Esophagus muscularis mucosa (tissue), 4 donors: ENCODE results near the gene USP31. TPM values are rescaled to one million over a fixed set of nuclear protein-coding genes. Genes with fewer than 3 reads are reported as not detected.

ENCODE experiments used
- DNase-seq: peaks from one replicate; pipeline ENCODE4 v3.0.0-alpha.2; 2017; ENCODE audit errors: extremely low spot score
- H3K27ac ChIP-seq, 4 donors: fragments of 200-600 bp; sonication (generic); replicated peaks in 1 of 4; 1 replicate in 3 of 4; 2 replicates in 1 of 4; pipeline ENCODE4 v1.5.1; 2016 to 2019; ENCODE audit warnings: mild to moderate bottlenecking in 1 of 4
- H3K27me3 ChIP-seq, 4 donors: fragments of 200-600 bp; sonication (generic); one replicate each; pipeline versions ENCODE4 v1.5.1 to v1.6.0; 2016 to 2019
- H3K36me3 ChIP-seq, 4 donors: fragments of 200-600 bp; sonication (generic); one replicate each; pipeline ENCODE4 v1.5.1; 2016 to 2019
- H3K4me1 ChIP-seq, 4 donors: fragments of 200-600 bp; sonication (generic); one replicate each; pipeline ENCODE4 v1.5.1; 2016 to 2019
- H3K4me3 ChIP-seq, 4 donors: fragments of 200-600 bp; sonication (generic); 1 replicate in 2 of 4; 2 replicates in 2 of 4; pipeline ENCODE4 v1.5.1; 2016 to 2019; ENCODE audit warnings: mild to moderate bottlenecking in 4 of 4, moderate library complexity in 1 of 4
- H3K9me3 ChIP-seq, 4 donors: fragments of 200-600 bp; sonication (generic); 1 replicate in 3 of 4; 2 replicates in 1 of 4; pipeline ENCODE4 v1.5.1; 2016 to 2019
- CTCF ChIP-seq, 3 experiments: fragments of 200-600 bp in 2 of 3; fragments of 450-650 bp in 1 of 3; sonication (generic) in 2 of 3; IDR thresholded peaks; one replicate each; pipeline ENCODE4 v1.5.1; 2017 to 2019; ENCODE audit warnings: antibody characterized with exemption in 3 of 3, mild to moderate bottlenecking in 2 of 3, moderate library complexity in 1 of 3
- EP300 ChIP-seq: sonication (generic); formaldehyde crosslinking; IDR thresholded peaks from one replicate; pipeline ENCODE4 v1.6.1; 2017; ENCODE audit warnings: antibody characterized with exemption
- POLR2A ChIP-seq: fragments of 450-650 bp; IDR thresholded peaks from one replicate; pipeline ENCODE4 v1.6.1; 2017; ENCODE audit warnings: antibody characterized with exemption, moderate library complexity, mild to moderate bottlenecking, low read depth
- POLR2AphosphoS5 ChIP-seq, 2 donors: sonication (generic); formaldehyde crosslinking; IDR thresholded peaks; one replicate each; pipeline ENCODE4 v1.6.1; 2017; ENCODE audit warnings: antibody characterized with exemption in 2 of 2
- WGBS: methylation state at CpG from one replicate; pipeline ENCODE4 v1.1.5; 2018; 5-methylcytosine and 5-hydroxymethylcytosine counted together
- intact Hi-C: fragments of 100-400 bp; cut with DNase I; formaldehyde crosslinking; loops from one replicate; pipeline ENCODE4 v1.15.1; 2023
- total RNA-seq, 4 donors: library from RNA; depleted of rRNA; stranded (reverse); fragments of >200 nt; gene quantifications; one replicate each; pipeline versions ENCODE4 v1.1.0 to v1.2.1, GENCODE V29; 2016

The USP31 gene
- total RNA-seq, 4 donors from 2014 or later: 18.9 to 29.1 (median 23.3) TPM

GRCh38 chr16:23081675-23082119 is 67.6 kb downstream of the USP31 start:
- WGBS: 67% methylated on average over 6 of the region's 6 CpGs
- DNase-seq: no peak
- Histone ChIP-seq H3K4me1 (peaks cover 0 to 3% (median 0%) of the 10 kb centered on the region in 4 donors), H3K27ac (no peak overlapping the region), H3K27me3 (no peaks in the 10 kb centered on the region), H3K4me3 (no peak overlapping the region), H3K36me3 (peaks cover 33 to 86% (median 73%) of the 10 kb centered on the region in 4 donors), H3K9me3 (no peaks in the 10 kb centered on the region)
- TF ChIP-seq POLR2A: no peak
- no peak for TF ChIP-seq EP300
- no peak for TF ChIP-seq CTCF (IDR thresholded peaks at IDR 0.05)
- no peak for TF ChIP-seq POLR2AphosphoS5 (IDR thresholded peaks at IDR 0.05)
- intact Hi-C loops: no loop called here

- Histone ChIP-seq H3K9me3 (no peaks in the 10 kb centered on the region), H3K27me3 (no peaks in the 10 kb centered on the region), H3K36me3 (peaks cover 33 to 89% (median 72%) of the 10 kb centered on the region in 4 donors), H3K4me3 (no peak overlapping the region), H3K4me1 (peaks cover 0 to 3% (median 0%) of the 10 kb centered on the region in 4 donors), H3K27ac (no peak overlapping the region)
- intact Hi-C loops: no loop called here
- no peak for DNase-seq
- TF ChIP-seq CTCF (IDR thresholded peaks at IDR 0.05) (no peak), POLR2A (no peak), POLR2AphosphoS5 (IDR thresholded peaks at IDR 0.05) (no peak), EP300 (no peak)
- WGBS: 95% methylated on average over 3 of the region's 3 CpGs
Observed at GRCh38 chr16:23080747-23081146, 68.5 kb downstream of the USP31 start.

- intact Hi-C loops: no loop called here
- no peak for DNase-seq
- TF ChIP-seq POLR2A (no peak), EP300 (no peak), POLR2AphosphoS5 (IDR thresholded peaks at IDR 0.05) (no peak), CTCF (IDR thresholded peaks at IDR 0.05) (no peak)
- Histone ChIP-seq H3K9me3 (no peaks in the 10 kb centered on the region), H3K4me3 (no peak overlapping the region), H3K36me3 (peaks cover 33 to 88% (median 72%) of the 10 kb centered on the region in 4 donors), H3K4me1 (peaks cover 0 to 3% (median 0%) of the 10 kb centered on the region in 4 donors), H3K27ac (no peak overlapping the region), H3K27me3 (no peaks in the 10 kb centered on the region)
- WGBS: 100% methylated on average over 1 of the region's 1 CpG
Observed at GRCh38 chr16:23080329-23080728, 68.9 kb downstream of the USP31 start.

- TF ChIP-seq POLR2A (no peak), POLR2AphosphoS5 (IDR thresholded peaks at IDR 0.05) (no peak), EP300 (no peak), CTCF (IDR thresholded peaks at IDR 0.05) (no peak)
- DNase-seq: no peak
- intact Hi-C loops: no loop called here
- Histone ChIP-seq H3K4me3 (no peak overlapping the region), H3K36me3 (peaks cover 31 to 86% (median 67%) of the 10 kb centered on the region in 4 donors), H3K27ac (no peak overlapping the region), H3K9me3 (no peaks in the 10 kb centered on the region), H3K4me1 (peaks cover 0 to 4% (median 1%) of the 10 kb centered on the region in 4 donors), H3K27me3 (no peaks in the 10 kb centered on the region)
- 66% methylated on average over 13 of the region's 13 CpGs for WGBS
Observed at GRCh38 chr16:23079675-23080301, 69.5 kb downstream of the USP31 start.

GRCh38 chr16:23074423-23074822 is 74.8 kb downstream of the USP31 start:
- intact Hi-C loops: no loop called here
- DNase-seq: peak; percentile 45
- H3K27ac ChIP-seq: no peak overlapping the region
- peaks cover 24 to 42% (median 27%) of the 10 kb centered on the region in 4 donors for H3K4me1 ChIP-seq
- no peaks in the 10 kb centered on the region for H3K9me3 ChIP-seq
- 58% methylated on average over 3 of the region's 3 CpGs for WGBS
- H3K4me3 ChIP-seq: no peak overlapping the region
- TF ChIP-seq CTCF (IDR thresholded peaks at IDR 0.05) (no peak), POLR2AphosphoS5 (IDR thresholded peaks at IDR 0.05) (no peak), EP300 (no peak), POLR2A (no peak)
- peaks cover 21 to 65% (median 47%) of the 10 kb centered on the region in 4 donors for H3K36me3 ChIP-seq
- H3K27me3 ChIP-seq: no peaks in the 10 kb centered on the region
